ENCODE measurements around the gene KRT76.

- TF ChIP-seq CTCF (IDR thresholded peaks at IDR 0.05; ENCODE audit: low read depth, low read length) (no peak), EZH2phosphoT487 (IDR thresholded peaks at IDR 0.05; ENCODE audit: low read depth) (no peak)
These were observed 17.9 kb downstream of the KRT76 start for GRCh38 chr12:52759218-52759617.
